K562 (cell line): ENCODE data around the gene SLC35D2. TPM values are rescaled to one million over a fixed set of nuclear protein-coding genes. Genes with fewer than 3 reads are reported as not detected.
A peak's percentile ranks its signal among the peaks of the same experiment; 100 is the strongest.

ENCODE experiments used
- ELK3 ChIP-seq: fragments of 450-650 bp; formaldehyde crosslinking; IDR thresholded peaks from 2 replicates; pipeline ENCODE4 v1.4.0; 2020; ENCODE audit warnings: mild to moderate bottlenecking
- EP300 ChIP-seq: IDR thresholded peaks from 2 replicates; pipeline ENCODE4 v1.6.1; 2012; ENCODE audit warnings: low read length, improper control_type of control experiment
- ETS2 ChIP-seq: IDR thresholded peaks from 2 replicates; pipeline ENCODE4 v1.6.1; 2016; ENCODE audit warnings: borderline replicate concordance, missing genetic modification characterization, mild to moderate bottlenecking, moderate library complexity, missing compliant biosample characterization; ENCODE audit not compliant: poor library complexity, severe bottlenecking
- GABPB2 ChIP-seq: fragments of 250-450 bp; sonication (Bioruptor Pico); conservative IDR thresholded peaks from 2 replicates; pipeline ENCODE4 v1.5.1; 2021; ENCODE audit warnings: mild to moderate bottlenecking
- NFE2L1 ChIP-seq: fragments of 450-650 bp; IDR thresholded peaks from 2 replicates; pipeline ENCODE4 v1.6.1; 2016; ENCODE audit warnings: missing genetic modification characterization, low read depth, mild to moderate bottlenecking, missing compliant biosample characterization, moderate library complexity, borderline replicate concordance
- PHB ChIP-seq: fragments of 250-450 bp; sonication (Bioruptor Pico); IDR thresholded peaks from 2 replicates; pipeline ENCODE4 v1.5.0; 2021
- REST ChIP-seq, 2 experiments: fragments of 450-650 bp; formaldehyde crosslinking in 1 of 2; IDR thresholded peaks; 2 replicates each; pipeline versions ENCODE4 v1.4.0 to v1.6.1; 2014 to 2020; ENCODE audit warnings: mild to moderate bottlenecking in 2 of 2, borderline replicate concordance in 1 of 2, low read depth in 1 of 2
- SNAPC5 ChIP-seq: fragments of 250-450 bp; sonication (Bioruptor Pico); IDR thresholded peaks from 2 replicates; pipeline ENCODE4 v1.8.0; 2021; ENCODE audit warnings: moderate library complexity, mild to moderate bottlenecking, inconsistent platforms
- TAF7 ChIP-seq: fragments of 450-650 bp; IDR thresholded peaks from 2 replicates; pipeline ENCODE4 v1.6.1; 2016; ENCODE audit warnings: missing genetic modification characterization, missing compliant biosample characterization
- USF1 ChIP-seq: sonication (generic); formaldehyde crosslinking; IDR thresholded peaks from 2 replicates; pipeline ENCODE4 v1.9.0; 2022; ENCODE audit warnings: mild to moderate bottlenecking, missing genetic modification reagents
- ZHX1 ChIP-seq: fragments of 150-350 bp; conservative IDR thresholded peaks from 2 replicates; pipeline ENCODE4 v1.6.1; 2014; ENCODE audit warnings: low read length
- ZNF3 ChIP-seq: fragments of 250-450 bp; sonication (Bioruptor Pico); IDR thresholded peaks from 2 replicates; pipeline ENCODE4 v1.5.0; 2021; ENCODE audit warnings: mild to moderate bottlenecking, moderate library complexity
- ZNF778 ChIP-seq: fragments of 450-650 bp; formaldehyde crosslinking; IDR thresholded peaks from 2 replicates; pipeline ENCODE4 v1.4.0; 2020; ENCODE audit warnings: mild to moderate bottlenecking, moderate library complexity
- ZNF79 ChIP-seq: fragments of 250-450 bp; sonication (Bioruptor Pico); IDR thresholded peaks from 2 replicates; pipeline ENCODE4 v1.4.0; 2020; ENCODE audit warnings: low read depth, mild to moderate bottlenecking, moderate library complexity
- polyA plus RNA-seq, 8 experiments: library from polyadenylated mRNA; depleted of rRNA in 4 of 8; stranded (reverse) in 5 of 8; unstranded in 3 of 8; fragments of >200 nt; fragmentation: Nextera tagmentation in 2 of 8; fragmentation: Illumina TruSeq in 1 of 8; extraction: Ambion mirVana in 2 of 8; extraction: Trizol in 1 of 8; gene quantifications; 2 replicates each; pipeline versions ENCODE4 v1.2.1 to v1.2.3, GENCODE V29; 2011 to 2014; ENCODE audit warnings: inconsistent platforms in 1 of 8, missing spikeins in 1 of 8
- total RNA-seq, 7 experiments: library from RNA; depleted of rRNA in 6 of 7; stranded (reverse); fragments of >200 nt in 6 of 7; fragmentation: Illumina TruSeq in 2 of 7; extraction: Trizol in 2 of 7; gene quantifications; 2 replicates each; pipeline versions ENCODE4 v1.2.1 to v1.2.3, GENCODE V29; 2011 to 2021; ENCODE audit warnings: low replicate concordance in 1 of 7

The SLC35D2 gene
- total and polyA plus RNA-seq, 9 of the 15 experiments (the other 6 are each of a cell fraction or from before 2014, with no cell fraction given) = 2.9 to 14.9 (median 11.7) TPM

- peak; percentile 95 for TF ChIP-seq ELK3 (CRISPR knock-in tag)
- no peak for TF ChIP-seq USF1 (CRISPR knock-in tag)
- TF ChIP-seq ZNF3 (CRISPR knock-in tag) = peak; percentile 80; the same call in 1 of the 2 replicates
- peak; percentile 40; the same call in 1 of the 2 replicates for TF ChIP-seq EP300
- peak; percentile 94 for TF ChIP-seq PHB (CRISPR knock-in tag)
- peak; percentile 89 for TF ChIP-seq ETS2 (tag)
- TF ChIP-seq NFE2L1 (tag) = peak; percentile 85
- peak; percentile 94 for TF ChIP-seq ZNF79 (CRISPR knock-in tag)
- peak; percentile 78 for TF ChIP-seq REST (IDR thresholded peaks at IDR 0.05; ENCODE audit: borderline replicate concordance)
- TF ChIP-seq REST (CRISPR knock-in tag; IDR thresholded peaks at IDR 0.05; ENCODE audit: low read depth) = no peak; the same call in 1 of the 2 replicates
- peak; percentile 79 for TF ChIP-seq SNAPC5 (CRISPR knock-in tag)
- TF ChIP-seq ZHX1 = no peak
- TF ChIP-seq GABPB2 (CRISPR knock-in tag) = peak; percentile 82; the same call in 1 of the 2 replicates
- TF ChIP-seq TAF7 = peak; percentile 96
- no peak for TF ChIP-seq ZNF778 (CRISPR knock-in tag)
Measured at GRCh38 chr9:96420468-96421219, 37.1 kb upstream of the SLC35D2 start (continued).
